Measurements from ENCODE around the gene LRBA. TPM values are rescaled to one million over a fixed set of nuclear protein-coding genes. Genes with fewer than 3 reads are reported as not detected.

The LRBA gene
- total and polyA plus RNA-seq, 4 donors: 8.2 to 69.8 (median 32.8) TPM

GRCh38 chr4:150423503-150423902, 591.6 kb downstream of the LRBA start:
- Histone ChIP-seq H3K36me3 (ENCODE audit: control insufficient read depth in 4 of 4, insufficient read depth in 3 of 4, low read depth in 1 of 4, low read length in 3 of 4) (peaks cover 0 to 3% (median 0%) of the 10 kb centered on the region in 4 donors), H3K4me1 (ENCODE audit: control insufficient read depth in 4 of 4, insufficient read depth in 4 of 4, low read length in 3 of 4) (no peaks in the 10 kb centered on the region), H3K27ac (ENCODE audit: low read depth in 1 of 2, low read length in 2 of 2) (no peak overlapping the region), H3K9ac (ENCODE audit: low read depth in 1 of 2, low read length in 2 of 2) (no peak overlapping the region), H3K9me3 (ENCODE audit: control insufficient read depth in 4 of 4, low read length in 3 of 4) (no peaks in the 10 kb centered on the region), H3K27me3 (ENCODE audit: control insufficient read depth in 4 of 4, insufficient read depth in 4 of 4, low read length in 3 of 4) (no peaks in the 10 kb centered on the region), H3K4me3 (ENCODE audit: low read depth in 1 of 3, low read length in 3 of 3) (no peak overlapping the region)
- DNase-seq (ENCODE audit: low spot score): no peak
- no peak for TF ChIP-seq JUND (IDR thresholded peaks at IDR 0.05)
- TF ChIP-seq REST (IDR thresholded peaks at IDR 0.05): no peak
- TF ChIP-seq YY1 (IDR thresholded peaks at IDR 0.05): no peak
- no peak for TF ChIP-seq HNF4A (conservative IDR thresholded peaks at IDR 0.05)
- no peak for TF ChIP-seq CTCF (IDR thresholded peaks at IDR 0.05; ENCODE audit: low read depth, low read length, missing input control)
- no peak for TF ChIP-seq ATF3 (IDR thresholded peaks at IDR 0.05)
- no peak for TF ChIP-seq MAX (IDR thresholded peaks at IDR 0.05)
- no peak for TF ChIP-seq NR2F2 (IDR thresholded peaks at IDR 0.05)
- no peak for TF ChIP-seq RXRA (IDR thresholded peaks at IDR 0.05)
- TF ChIP-seq FOXA1 (IDR thresholded peaks at IDR 0.05): no peak
- no peak for TF ChIP-seq HNF4G (IDR thresholded peaks at IDR 0.05)
- no peak for TF ChIP-seq EGR1 (IDR thresholded peaks at IDR 0.05; ENCODE audit: low read depth in 2 of 2)
- no peak for TF ChIP-seq ZBTB33 (IDR thresholded peaks at IDR 0.05)
- TF ChIP-seq GABPA (IDR thresholded peaks at IDR 0.05 in 1 of 2, conservative IDR thresholded peaks at IDR 0.05 in 1 of 2): no peak
- no peak for TF ChIP-seq RAD21 (IDR thresholded peaks at IDR 0.05)
- TF ChIP-seq FOXA2 (IDR thresholded peaks at IDR 0.05): no peak
- TF ChIP-seq TAF1 (conservative IDR thresholded peaks at IDR 0.05): no peak
- 98% methylated on average over 12 of the region's 12 CpGs for WGBS

GRCh38 chr4:150423074-150423473, 592.0 kb downstream of the LRBA start:
- no peak for DNase-seq (ENCODE audit: low spot score)
- Histone ChIP-seq H3K4me1 (ENCODE audit: control insufficient read depth in 4 of 4, insufficient read depth in 4 of 4, low read length in 3 of 4) (no peaks in the 10 kb centered on the region), H3K4me3 (ENCODE audit: low read depth in 1 of 3, low read length in 3 of 3) (no peak overlapping the region), H3K9ac (ENCODE audit: low read depth in 1 of 2, low read length in 2 of 2) (no peak overlapping the region), H3K27ac (ENCODE audit: low read depth in 1 of 2, low read length in 2 of 2) (no peak overlapping the region), H3K36me3 (ENCODE audit: control insufficient read depth in 4 of 4, insufficient read depth in 3 of 4, low read depth in 1 of 4, low read length in 3 of 4) (peaks cover 0 to 3% (median 0%) of the 10 kb centered on the region in 4 donors), H3K9me3 (ENCODE audit: control insufficient read depth in 4 of 4, low read length in 3 of 4) (no peaks in the 10 kb centered on the region), H3K27me3 (ENCODE audit: control insufficient read depth in 4 of 4, insufficient read depth in 4 of 4, low read length in 3 of 4) (no peaks in the 10 kb centered on the region)
- WGBS: 90% methylated on average over 13 of the region's 13 CpGs
- TF ChIP-seq FOXA2 (IDR thresholded peaks at IDR 0.05) (no peak), YY1 (IDR thresholded peaks at IDR 0.05) (no peak), EGR1 (IDR thresholded peaks at IDR 0.05; ENCODE audit: low read depth in 2 of 2) (no peak), SP1 (IDR thresholded peaks at IDR 0.05) (no peak), FOXA1 (IDR thresholded peaks at IDR 0.05) (no peak), NR2F2 (IDR thresholded peaks at IDR 0.05) (no peak), ZBTB33 (IDR thresholded peaks at IDR 0.05) (no peak), HNF4A (conservative IDR thresholded peaks at IDR 0.05) (no peak), RXRA (IDR thresholded peaks at IDR 0.05) (no peak), CTCF (IDR thresholded peaks at IDR 0.05; ENCODE audit: low read depth, low read length, missing input control) (no peak), JUND (IDR thresholded peaks at IDR 0.05) (no peak), MAX (IDR thresholded peaks at IDR 0.05) (no peak), TAF1 (conservative IDR thresholded peaks at IDR 0.05) (no peak)

Data from liver (tissue), 9 donors.